Measurements from ENCODE around the gene DNPH1. TPM values are rescaled to one million over a fixed set of nuclear protein-coding genes. Genes with fewer than 3 reads are reported as not detected.

Gene DNPH1
- total and polyA plus RNA-seq, 2 experiments from 2014 or later, result 29.2 to 50.0 TPM

- peaks cover 24% of the 10 kb centered on the region for H3K27me3 Mint-ChIP-seq (ENCODE audit: insufficient read depth, low read depth, poor library complexity)
- TF ChIP-seq NANOG (IDR thresholded peaks at IDR 0.05; ENCODE audit: borderline replicate concordance) (no peak), STAT1 (IDR thresholded peaks at IDR 0.05; ENCODE audit: unreplicated experiment) (no peak), EZH2 (IDR thresholded peaks at IDR 0.05; ENCODE audit: low read depth, unreplicated experiment) (no peak), ZNF114 (CRISPR knock-in tag; IDR thresholded peaks at IDR 0.05) (no peak), ZNF462 (CRISPR knock-in tag; IDR thresholded peaks at IDR 0.05) (no peak), CREB1 (CRISPR knock-in tag; IDR thresholded peaks at IDR 0.05; ENCODE audit: low read depth) (no peak), REST (IDR thresholded peaks at IDR 0.05; ENCODE audit: unreplicated experiment) (no peak)
- peaks cover 20% of the 10 kb centered on the region for H3K4me1 Mint-ChIP-seq
- Histone ChIP-seq H2AFZ (no peak overlapping the region), H4K20me1 (replicated peaks; ENCODE audit: insufficient read depth) (peaks cover 6% of the 10 kb centered on the region; the same call in 1 of the 2 replicates), H3K4me3 (peak overlapping the region; percentile 65), H3K27ac (ENCODE audit: low read depth) (peak overlapping the region; percentile 55; the same call in 1 of the 2 replicates), H3K36me3 (ENCODE audit: insufficient read depth) (peaks cover 17% of the 10 kb centered on the region), H3K79me2 (replicated peaks; ENCODE audit: insufficient read depth) (no peaks in the 10 kb centered on the region), H3K27me3 (ENCODE audit: insufficient read depth) (no peaks in the 10 kb centered on the region), H3K9me2 (ENCODE audit: insufficient read depth) (no peaks in the 10 kb centered on the region), H3K4me1 (ENCODE audit: insufficient read depth) (peaks cover 17% of the 10 kb centered on the region; the same call in 1 of the 2 replicates), H3K4me2 (peak overlapping the region; percentile 85), H3F3A (replicated peaks; ENCODE audit: low read depth) (0 out of 2 replicates have a peak, but pooled peaks cover 5% of the 10 kb centered on the region)
- peak overlapping the region; percentile 91 for H3K27ac Mint-ChIP-seq
- peak; percentile 8 for ATAC-seq
- no peaks in the 10 kb centered on the region for H3K9me3 Mint-ChIP-seq
- DNase-seq (ENCODE audit: low spot score), result peak; percentile 49
- H3K4me3 Mint-ChIP-seq, result peak overlapping the region; percentile 87
- H3K36me3 Mint-ChIP-seq (ENCODE audit: low read depth), result peaks cover 35% of the 10 kb centered on the region
Measured at GRCh38 chr6:43180985-43181384, 48.3 kb downstream of the DNPH1 start.
